Femur (tissue), 1 donor: ENCODE results near the gene B4GALT2.

Experiments used
- DNase-seq: peaks from one replicate; pipeline ENCODE4 v3.0.0-alpha.2; 2017

The B4GALT2 gene

GRCh38 chr1:44031252-44032169 is 52.5 kb downstream of the B4GALT2 start, which contains the start of gene SLC6A9:
Gene SLC6A9 (minus strand): TSS chr1:44031462. CDS start chr1:44024277, 7,185 bp downstream.
- peak; percentile 85 for DNase-seq

- no peak for DNase-seq
These were observed 53.3 kb downstream of the B4GALT2 start for GRCh38 chr1:44032170-44032790.

DNA sequence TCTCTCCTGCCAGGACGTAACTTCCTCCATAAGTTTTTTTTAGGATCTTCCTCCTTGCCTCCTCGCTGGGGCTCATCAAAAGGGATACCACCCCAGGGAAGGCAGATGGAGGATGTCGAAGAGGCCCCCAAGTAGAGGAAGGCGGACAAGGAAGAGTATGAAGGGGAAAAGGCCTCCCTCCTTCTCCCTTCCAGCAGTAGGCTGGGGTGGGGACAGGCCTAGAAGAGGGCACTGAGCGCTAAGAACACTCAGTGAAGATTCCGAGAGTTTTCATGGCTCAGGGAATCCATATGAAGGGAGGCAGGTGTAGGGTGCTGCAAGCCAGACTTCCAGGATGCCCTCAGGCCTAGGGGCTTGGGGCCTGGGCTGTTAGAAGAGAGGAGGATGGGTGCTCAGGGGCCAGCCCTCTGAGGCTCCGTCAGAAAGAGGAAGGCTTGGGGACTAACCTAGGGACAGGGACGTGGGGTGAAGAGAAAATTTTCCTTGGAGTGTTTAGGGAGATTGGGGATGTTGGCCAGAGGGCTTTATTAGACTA is 54.1 kb downstream of the B4GALT2 start:
- DNase-seq: no peak

DNA sequence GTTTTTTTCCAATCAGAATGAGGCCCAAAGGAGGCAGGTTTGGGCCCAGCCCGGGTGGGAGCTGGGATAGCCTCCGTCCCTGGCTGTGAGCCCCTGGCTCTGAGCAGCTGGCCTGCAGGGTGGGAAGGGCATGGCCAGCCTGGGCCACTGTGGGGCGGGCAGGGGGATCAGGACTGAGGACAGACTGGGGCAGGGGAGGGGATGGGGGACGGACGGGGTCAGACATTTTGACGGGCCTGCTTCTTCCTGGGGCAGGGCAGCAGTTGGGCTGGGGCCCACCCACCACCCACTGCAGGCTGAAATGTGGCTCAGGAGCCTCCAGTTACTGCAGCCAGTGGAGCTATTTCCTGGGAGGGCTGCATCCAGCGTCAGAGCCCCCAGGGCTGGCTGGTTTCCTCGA is 54.7 kb downstream of the B4GALT2 start:
- no peak for DNase-seq

GRCh38 chr1:44034423-44034822 is 55.4 kb downstream of the B4GALT2 start:
- DNase-seq: no peak

DNA sequence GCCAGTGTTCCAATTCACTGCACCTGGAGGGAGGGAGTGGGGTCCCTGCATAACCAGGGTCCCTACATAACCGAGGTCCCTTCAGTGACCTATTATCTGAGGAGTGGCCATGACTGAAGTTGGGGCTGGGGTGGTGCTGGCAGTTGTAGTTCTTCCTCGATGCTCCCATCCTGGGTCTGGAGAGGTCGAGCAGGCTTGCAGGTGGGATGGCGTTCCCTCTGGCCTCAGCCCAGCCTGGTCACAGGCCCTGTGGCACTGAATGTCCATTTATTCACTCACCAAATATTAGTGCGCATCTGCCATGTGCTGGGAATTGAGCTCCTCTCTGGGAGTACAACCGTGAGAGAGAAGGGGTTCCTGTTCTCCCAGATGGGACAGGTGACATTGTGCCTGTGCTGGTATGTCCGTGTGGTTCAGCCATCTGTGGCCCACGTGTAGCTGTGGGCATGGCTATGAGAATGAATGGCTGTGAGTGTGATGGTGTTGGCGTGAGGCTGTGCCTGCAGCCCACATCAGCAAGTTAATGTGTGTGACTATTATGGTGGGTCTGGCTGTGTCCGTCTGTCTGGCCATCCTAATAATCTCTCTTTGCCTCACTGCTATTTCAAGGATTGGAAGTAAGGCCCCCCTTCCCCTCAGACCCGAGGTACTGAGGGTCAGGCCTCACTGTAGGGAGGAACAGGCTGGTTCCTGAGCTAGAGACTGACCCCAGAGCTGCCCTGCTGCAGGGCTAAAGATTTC is 56.1 kb downstream of the B4GALT2 start:
- no peak for DNase-seq

- DNase-seq: peak; percentile 63
These were observed 56.9 kb downstream of the B4GALT2 start for GRCh38 chr1:44035726-44036408.

GRCh38 chr1:44036409-44037139 is 57.6 kb downstream of the B4GALT2 start:
- peak; percentile 71 for DNase-seq

- DNase-seq: no peak
These were observed 58.1 kb downstream of the B4GALT2 start for GRCh38 chr1:44037154-44037553.

DNA sequence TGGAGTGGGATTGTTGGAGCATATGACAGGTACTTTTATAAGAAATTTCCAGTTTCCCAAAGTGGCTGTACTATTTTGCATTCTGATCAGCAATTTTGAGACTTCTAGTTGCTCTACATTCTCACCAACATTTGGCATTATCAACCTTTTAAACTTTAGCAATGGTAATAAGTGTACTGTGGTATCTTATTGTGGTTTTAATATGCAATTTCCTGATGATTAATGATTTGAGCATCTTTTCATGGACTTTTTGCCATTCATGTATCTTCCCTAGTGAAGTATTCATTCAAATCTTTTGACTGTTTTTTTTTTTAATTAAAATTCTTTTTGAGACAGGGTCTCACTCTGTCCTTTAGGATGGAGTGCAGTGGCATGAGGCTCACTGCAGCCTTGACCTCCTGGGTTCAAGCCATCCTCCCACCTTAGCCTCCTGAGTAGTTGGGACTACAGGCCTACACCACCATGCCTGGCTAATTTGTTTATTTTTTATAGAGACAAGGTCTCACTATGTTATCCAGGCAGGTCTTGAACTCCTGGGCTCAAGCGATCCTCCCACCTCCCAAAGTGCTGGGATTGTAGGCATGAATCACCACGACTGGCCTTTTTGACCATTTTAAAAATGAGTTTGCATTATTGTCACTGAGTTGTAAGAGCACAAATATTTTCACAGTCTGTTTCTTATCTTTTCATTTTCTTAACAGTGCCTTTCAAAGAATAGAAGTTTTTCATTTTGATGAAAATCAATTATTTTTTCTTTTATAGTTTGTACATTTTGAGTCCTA is 60.1 kb downstream of the B4GALT2 start:
- no peak for DNase-seq

GRCh38 chr1:44040418-44040817 is 61.4 kb downstream of the B4GALT2 start:
- DNase-seq: no peak
